ENCODE results near the gene NUFIP1. TPM values are rescaled to one million over a fixed set of nuclear protein-coding genes. Genes with fewer than 3 reads are reported as not detected.
A peak's percentile ranks its signal among the peaks of the same experiment; 100 is the strongest.

Gene NUFIP1
- polyA plus RNA-seq, 1 donor (not counting 4 experiments of a cell fraction or from before 2014, with no cell fraction given) = 3.3 TPM

DNA sequence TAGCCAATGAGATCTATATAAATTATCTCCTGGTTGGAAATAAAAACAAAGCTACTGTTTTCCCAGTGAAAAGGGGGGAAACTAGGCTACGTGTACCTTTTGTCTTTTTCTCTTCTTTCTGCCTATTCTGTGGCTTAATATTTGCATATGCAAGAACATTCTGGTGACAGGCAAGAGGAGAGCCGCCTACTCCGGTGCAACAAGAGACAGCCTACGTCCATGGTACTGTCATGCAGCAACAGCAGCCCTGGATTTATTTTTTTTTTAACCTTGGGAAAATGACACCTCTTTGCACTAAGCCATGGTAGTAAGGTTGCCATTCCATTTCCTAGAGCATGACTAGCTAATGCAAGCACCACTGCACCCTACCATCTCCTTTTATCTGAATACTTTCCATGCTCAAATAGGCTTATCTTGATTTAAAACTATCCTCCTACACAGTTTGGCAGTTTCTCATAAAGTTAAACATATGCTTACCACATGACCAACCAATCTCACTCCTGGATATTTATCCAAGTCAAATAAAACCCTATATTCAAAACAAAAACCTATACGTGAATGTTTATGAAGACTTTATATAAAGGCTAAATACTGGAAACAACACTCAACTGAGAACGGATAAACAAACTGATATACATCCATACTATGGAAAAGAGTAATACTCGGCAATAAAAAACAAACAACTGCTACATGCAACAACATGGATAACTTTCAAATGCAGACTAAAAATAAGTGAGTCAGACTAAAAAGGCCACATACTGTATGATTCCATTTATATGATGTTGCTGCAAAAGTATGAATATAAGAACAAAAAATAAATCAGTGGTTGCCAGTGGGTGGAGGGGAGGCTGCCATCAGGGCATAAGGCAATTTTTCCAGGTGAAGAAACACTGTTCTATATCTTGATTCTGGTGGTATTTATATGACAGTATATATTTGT is 17.3 kb downstream of the NUFIP1 start:
- H3K9ac ChIP-seq (ENCODE audit: control insufficient read depth, extremely low read depth, insufficient read depth, low read length) = no peak overlapping the region
- no peaks in the 10 kb centered on the region for H3K9me1 ChIP-seq (ENCODE audit: control insufficient read depth, extremely low read depth, insufficient read depth, low read length)
- no peaks in the 10 kb centered on the region for H3K9me3 ChIP-seq (ENCODE audit: control insufficient read depth, low read depth, low read length)
- no peak overlapping the region for H3K27ac ChIP-seq (ENCODE audit: control insufficient read depth, insufficient read depth, low read length)
- peaks cover 6% of the 10 kb centered on the region for H3K79me2 ChIP-seq (ENCODE audit: control insufficient read depth, insufficient read depth, low read length)
- no peak overlapping the region for H3K4me2 ChIP-seq (ENCODE audit: control insufficient read depth, extremely low read depth, insufficient read depth, low read depth, low read length)
- no peaks in the 10 kb centered on the region for H3K27me3 ChIP-seq (ENCODE audit: control insufficient read depth, extremely low read depth, insufficient read depth, low read length)
- TF ChIP-seq, protein P1, sequence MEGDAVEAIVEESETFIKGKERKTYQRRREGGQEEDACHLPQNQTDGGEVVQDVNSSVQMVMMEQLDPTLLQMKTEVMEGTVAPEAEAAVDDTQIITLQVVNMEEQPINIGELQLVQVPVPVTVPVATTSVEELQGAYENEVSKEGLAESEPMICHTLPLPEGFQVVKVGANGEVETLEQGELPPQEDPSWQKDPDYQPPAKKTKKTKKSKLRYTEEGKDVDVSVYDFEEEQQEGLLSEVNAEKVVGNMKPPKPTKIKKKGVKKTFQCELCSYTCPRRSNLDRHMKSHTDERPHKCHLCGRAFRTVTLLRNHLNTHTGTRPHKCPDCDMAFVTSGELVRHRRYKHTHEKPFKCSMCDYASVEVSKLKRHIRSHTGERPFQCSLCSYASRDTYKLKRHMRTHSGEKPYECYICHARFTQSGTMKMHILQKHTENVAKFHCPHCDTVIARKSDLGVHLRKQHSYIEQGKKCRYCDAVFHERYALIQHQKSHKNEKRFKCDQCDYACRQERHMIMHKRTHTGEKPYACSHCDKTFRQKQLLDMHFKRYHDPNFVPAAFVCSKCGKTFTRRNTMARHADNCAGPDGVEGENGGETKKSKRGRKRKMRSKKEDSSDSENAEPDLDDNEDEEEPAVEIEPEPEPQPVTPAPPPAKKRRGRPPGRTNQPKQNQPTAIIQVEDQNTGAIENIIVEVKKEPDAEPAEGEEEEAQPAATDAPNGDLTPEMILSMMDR (optimal IDR thresholded peaks at IDR 0.05 in 1 of 3, IDR thresholded peaks at IDR 0.05 in 1 of 3, conservative IDR thresholded peaks at IDR 0.05 in 1 of 3; ENCODE audit: extremely low read depth in 1 of 3, insufficient read depth in 2 of 3, low read length in 3 of 3) = no peak
- no peak for TF ChIP-seq EZH2 (IDR thresholded peaks at IDR 0.05; ENCODE audit: low read length)
- no peaks in the 10 kb centered on the region for H3K4me1 ChIP-seq (ENCODE audit: control insufficient read depth, extremely low read depth, insufficient read depth, low read length)
- DNase-seq (ENCODE audit: low read depth, low spot score) (no peak), FAIRE-seq (no peak)
- peaks cover 11 to 13% of the 10 kb centered on the region in 2 experiments for H3K36me3 ChIP-seq (ENCODE audit: control insufficient read depth in 2 of 2, extremely low read depth in 1 of 2, insufficient read depth in 2 of 2, low read length in 2 of 2)
- no peak overlapping the region for H3K4me3 ChIP-seq (ENCODE audit: control insufficient read depth in 2 of 3, extremely low read depth in 1 of 3, insufficient read depth in 2 of 3, low read depth in 1 of 3, low read length in 3 of 3)
- no peak overlapping the region for H2AFZ ChIP-seq (ENCODE audit: control insufficient read depth, low read length)
- no peaks in the 10 kb centered on the region for H4K20me1 ChIP-seq (ENCODE audit: control insufficient read depth, extremely low read depth, insufficient read depth, low read length)
- dilution Hi-C loops (cut with MboI; ENCODE audit: extremely low pct_ligation_motif_present, low sequenced_read_pairs) = no loop called here

DNA sequence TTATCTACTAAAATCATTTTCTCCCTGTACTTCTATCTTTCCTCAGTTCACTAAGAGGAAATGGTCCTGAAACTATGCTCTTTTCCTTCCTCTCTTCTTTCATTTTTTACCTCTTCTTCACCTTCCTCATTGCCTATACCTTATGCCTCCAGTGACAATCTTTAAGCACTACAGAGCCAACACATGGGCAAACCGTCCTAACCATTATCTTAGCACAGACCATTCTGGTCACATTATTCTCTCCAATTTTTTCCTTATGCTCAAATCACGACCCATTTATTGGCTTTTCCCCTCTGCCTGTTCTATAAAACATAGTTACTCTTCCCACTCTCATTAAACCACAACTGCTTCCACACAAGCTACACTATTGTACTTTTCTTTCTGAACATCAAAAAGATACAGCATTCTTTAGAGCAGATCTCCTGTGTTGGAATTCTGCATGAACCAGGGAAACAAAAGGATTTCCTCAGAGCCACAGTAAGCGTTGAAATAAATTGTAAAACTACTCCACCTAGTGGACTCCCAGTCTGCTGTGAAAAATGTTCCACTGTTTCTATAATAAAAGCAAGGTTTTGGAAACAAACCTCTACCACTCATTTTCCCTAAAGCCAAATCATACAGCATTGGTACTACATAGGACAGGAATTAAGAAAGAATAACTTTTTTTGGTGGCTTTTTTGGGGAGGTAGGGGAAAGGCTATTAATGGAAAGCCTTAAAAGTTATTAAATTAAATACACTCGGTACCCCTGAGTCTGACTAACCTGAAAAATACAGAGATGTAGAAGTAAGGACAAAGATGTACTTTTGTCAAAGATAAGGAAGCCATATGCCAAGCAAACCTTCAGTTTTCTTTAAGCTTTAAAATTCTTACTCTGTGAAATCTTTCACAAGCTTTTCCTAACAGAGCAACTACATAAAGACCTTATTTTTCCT is 19.5 kb downstream of the NUFIP1 start:
- H3K4me1 ChIP-seq (ENCODE audit: control insufficient read depth, extremely low read depth, insufficient read depth, low read length) = no peaks in the 10 kb centered on the region
- H3K36me3 ChIP-seq (ENCODE audit: control insufficient read depth in 2 of 2, extremely low read depth in 1 of 2, insufficient read depth in 2 of 2, low read length in 2 of 2) = peaks cover 13% of the 10 kb centered on the region in 2 experiments
- H3K79me2 ChIP-seq (ENCODE audit: control insufficient read depth, insufficient read depth, low read length) = peaks cover 6% of the 10 kb centered on the region
- H3K9ac ChIP-seq (ENCODE audit: control insufficient read depth, extremely low read depth, insufficient read depth, low read length) = no peak overlapping the region
- DNase-seq (ENCODE audit: low read depth, low spot score) = no peak
- FAIRE-seq = peak; percentile 48
- no peak overlapping the region for H2AFZ ChIP-seq (ENCODE audit: control insufficient read depth, low read length)
- dilution Hi-C loops (cut with MboI; ENCODE audit: extremely low pct_ligation_motif_present, low sequenced_read_pairs) = no loop called here
- H4K20me1 ChIP-seq (ENCODE audit: control insufficient read depth, extremely low read depth, insufficient read depth, low read length) = no peaks in the 10 kb centered on the region
- no peaks in the 10 kb centered on the region for H3K9me3 ChIP-seq (ENCODE audit: control insufficient read depth, low read depth, low read length)
- no peaks in the 10 kb centered on the region for H3K9me1 ChIP-seq (ENCODE audit: control insufficient read depth, extremely low read depth, insufficient read depth, low read length)
- H3K27ac ChIP-seq (ENCODE audit: control insufficient read depth, insufficient read depth, low read length) = no peak overlapping the region
- no peaks in the 10 kb centered on the region for H3K27me3 ChIP-seq (ENCODE audit: control insufficient read depth, extremely low read depth, insufficient read depth, low read length)
- TF ChIP-seq, protein P1 (optimal IDR thresholded peaks at IDR 0.05 in 1 of 3, IDR thresholded peaks at IDR 0.05 in 1 of 3, conservative IDR thresholded peaks at IDR 0.05 in 1 of 3; ENCODE audit: extremely low read depth in 1 of 3, insufficient read depth in 2 of 3, low read length in 3 of 3) = peak; percentile 23 to 74 (median 63)
- TF ChIP-seq EZH2 (IDR thresholded peaks at IDR 0.05; ENCODE audit: low read length) = no peak
- H3K4me2 ChIP-seq (ENCODE audit: control insufficient read depth, extremely low read depth, insufficient read depth, low read depth, low read length) = no peak overlapping the region
- H3K4me3 ChIP-seq (ENCODE audit: control insufficient read depth in 2 of 3, extremely low read depth in 1 of 3, insufficient read depth in 2 of 3, low read depth in 1 of 3, low read length in 3 of 3) = no peak overlapping the region
